Aorta (tissue), 5 donors: Measurements from ENCODE around the gene GPR84. TPM values are rescaled to one million over a fixed set of nuclear protein-coding genes. Genes with fewer than 3 reads are reported as not detected.

Experiments
- ATAC-seq: fragments of 200-7000 bp; cut with Tn5 transposase; one replicate; pipeline ENCODE4 v1.9.1; 2022; ENCODE audit warnings: moderate library complexity; ENCODE audit not compliant: low FRiP score
- DNase-seq, 2 donors: peaks; one replicate each; pipeline ENCODE4 v3.0.0-alpha.2; 2020
- H3K27ac ChIP-seq, 2 donors: one replicate each; pipeline ENCODE4 v1.5.1; 2013; ENCODE audit warnings: low read length in 2 of 2, mild to moderate bottlenecking in 2 of 2, moderate library complexity in 2 of 2, control low read depth in 1 of 2, inconsistent platforms in 1 of 2, low read depth in 1 of 2
- H3K27me3 ChIP-seq, 2 donors: one replicate each; pipeline ENCODE4 v1.6.1; 2013; ENCODE audit warnings: control low read depth in 1 of 2, low read length in 1 of 2, mild to moderate bottlenecking in 1 of 2, moderate library complexity in 1 of 2; ENCODE audit not compliant: insufficient read depth in 2 of 2, control insufficient read depth in 1 of 2
- H3K36me3 ChIP-seq, 2 donors: one replicate each; pipeline ENCODE4 v1.6.1; 2013; ENCODE audit warnings: control low read depth in 1 of 2, low read length in 1 of 2, mild to moderate bottlenecking in 1 of 2; ENCODE audit not compliant: insufficient read depth in 2 of 2, control insufficient read depth in 1 of 2
- H3K4me1 ChIP-seq, 2 donors: one replicate each; pipeline ENCODE4 v1.6.1; 2013; ENCODE audit warnings: low read length in 2 of 2, control low read depth in 1 of 2, mild to moderate bottlenecking in 1 of 2, moderate library complexity in 1 of 2; ENCODE audit not compliant: insufficient read depth in 2 of 2, control insufficient read depth in 1 of 2
- H3K4me3 ChIP-seq, 2 donors: one replicate each; pipeline ENCODE4 v1.5.1; 2013; ENCODE audit warnings: low read length in 2 of 2, control low read depth in 1 of 2, mild to moderate bottlenecking in 1 of 2
- H3K9me3 ChIP-seq: one replicate; pipeline ENCODE4 v1.6.1; 2013; ENCODE audit warnings: mild to moderate bottlenecking, low read length; ENCODE audit not compliant: control insufficient read depth
- WGBS, 2 donors: extraction: QIAGEN DNeasy Blood & Tissue Kit; methylation state at CpG; one replicate each; pipeline ENCODE4 v1.1.7; 2013; 5-methylcytosine and 5-hydroxymethylcytosine counted together
- intact Hi-C, 2 donors: fragments of 100-400 bp; cut with DNase I; formaldehyde crosslinking; loops; one replicate each; pipeline versions ENCODE4 v1.14.2 to v1.15.0; 2022
- polyA plus RNA-seq, 2 donors: library from polyadenylated mRNA; stranded (reverse); fragments of 200-250 nt; gene quantifications; one replicate each; pipeline ENCODE4 v1.2.3, GENCODE V29; 2013
- total RNA-seq, 2 donors: library from RNA; stranded (reverse); fragmentation: NEBNext Ultra II Directional; extraction: Animal tissue kit (Norgen Biotek cat#: 25700); gene quantifications; one replicate each; pipeline ENCODE4 v1.2.1, GENCODE V29; 2021
- donor health status: healthy with polysubstance abuse.
- donor health status: Bipolar disorder and iron deficiency.
- donor health status: DM: no; HTN: no; CAD: no.
- donor health status: DM: no; HTN: no; CAD: no.
- donor health status: DM: yes; HTN: yes; CAD: no.

GPR84 gene
- total and polyA plus RNA-seq, 4 donors = 0.38 to 1.9 (median 1.9) TPM; not detected in 1

GRCh38 chr12:54389134-54389508 lies 24.8 kb upstream of the GPR84 start:
- Histone ChIP-seq H3K27me3 (no peaks in the 10 kb centered on the region), H3K36me3 (no peaks in the 10 kb centered on the region), H3K4me3 (no peak overlapping the region), H3K4me1 (no peaks in the 10 kb centered on the region), H3K27ac (no peak overlapping the region), H3K9me3 (no peaks in the 10 kb centered on the region)
- intact Hi-C loops = no loop called here
- ATAC-seq = no peak
- 96 to 100% methylated on average over 3 of the region's 3 CpGs for WGBS, 2 donors
- DNase-seq = no peak

- intact Hi-C loops = no loop called here
- no peak overlapping the region for H3K4me3 ChIP-seq
- WGBS, 2 donors = 74 to 80% methylated on average over 4 of the region's 4 CpGs
- no peak overlapping the region for H3K27ac ChIP-seq
- ATAC-seq (no peak), DNase-seq (peak in 1 of 2 donors; percentile 52)
- no peaks in the 10 kb centered on the region for H3K9me3 ChIP-seq
- no peaks in the 10 kb centered on the region for H3K27me3 ChIP-seq
- H3K4me1 ChIP-seq = no peaks in the 10 kb centered on the region
- no peaks in the 10 kb centered on the region for H3K36me3 ChIP-seq
Observed at GRCh38 chr12:54388237-54389133, 24.2 kb upstream of the GPR84 start.

- Histone ChIP-seq H3K4me3 (no peak overlapping the region), H3K9me3 (no peaks in the 10 kb centered on the region), H3K27ac (no peak overlapping the region), H3K27me3 (no peaks in the 10 kb centered on the region), H3K36me3 (no peaks in the 10 kb centered on the region), H3K4me1 (no peaks in the 10 kb centered on the region)
- DNase-seq (peak in 1 of 2 donors; percentile 73), ATAC-seq (no peak)
- 93 to 98% methylated on average over 3 of the region's 3 CpGs for WGBS, 2 donors
- intact Hi-C loops = no loop called here
Observed at GRCh38 chr12:54387114-54387467, 22.8 kb upstream of the GPR84 start.

- H3K36me3 ChIP-seq = no peaks in the 10 kb centered on the region
- 88 to 95% methylated on average over 3 of the region's 3 CpGs for WGBS, 2 donors
- ATAC-seq = no peak
- no peaks in the 10 kb centered on the region for H3K27me3 ChIP-seq
- H3K4me1 ChIP-seq = no peaks in the 10 kb centered on the region
- no peak overlapping the region for H3K27ac ChIP-seq
- peak in 1 of 2 donors; percentile 68 for DNase-seq
- H3K4me3 ChIP-seq = no peak overlapping the region
- intact Hi-C loops = no loop called here
- H3K9me3 ChIP-seq = no peaks in the 10 kb centered on the region
Observed at GRCh38 chr12:54386403-54387113, 22.3 kb upstream of the GPR84 start.

GRCh38 chr12:54385251-54385914 lies 21.1 kb upstream of the GPR84 start:
- Histone ChIP-seq H3K36me3 (no peaks in the 10 kb centered on the region), H3K4me3 (no peak overlapping the region), H3K4me1 (no peaks in the 10 kb centered on the region), H3K27ac (no peak overlapping the region), H3K9me3 (no peaks in the 10 kb centered on the region), H3K27me3 (no peaks in the 10 kb centered on the region)
- intact Hi-C loops = no loop called here
- 78 to 83% methylated on average over 10 of the region's 10 CpGs for WGBS, 2 donors
- no peak for ATAC-seq
- peak; percentile 66 to 74 for DNase-seq

- 95 to 100% methylated on average over 1 of the region's 1 CpG for WGBS, 2 donors
- H3K4me1 ChIP-seq = no peaks in the 10 kb centered on the region
- H3K4me3 ChIP-seq = no peak within 1 kb of the TSS
- H3K36me3 ChIP-seq = no peaks in the 10 kb centered on the region
- intact Hi-C loops = no loop called here
- H3K9me3 ChIP-seq = no peaks in the 10 kb centered on the region
- ATAC-seq (no peak), DNase-seq (peak; percentile 69 to 82)
- H3K27me3 ChIP-seq = no peaks in the 10 kb centered on the region
- no peak within 1 kb of the TSS for H3K27ac ChIP-seq
Observed at GRCh38 chr12:54384591-54385041, 20.3 kb upstream of the GPR84 start, which contains the start of gene ZNF385A. Gene ZNF385A, minus strand, starts transcription at chr12:54384733. Its CDS starts 219 bp downstream, at chr12:54384514.

GRCh38 chr12:54383041-54383609 lies 18.8 kb upstream of the GPR84 start:
- DNase-seq = peak in 1 of 2 donors; percentile 64
- ATAC-seq = no peak
- 88% methylated on average over 3 of the region's 3 CpGs for WGBS, 2 donors
- H3K36me3 ChIP-seq = no peaks in the 10 kb centered on the region
- no peaks in the 10 kb centered on the region for H3K4me1 ChIP-seq
- H3K27me3 ChIP-seq = no peaks in the 10 kb centered on the region
- no peak overlapping the region for H3K27ac ChIP-seq
- no peak overlapping the region for H3K4me3 ChIP-seq
- H3K9me3 ChIP-seq = no peaks in the 10 kb centered on the region
- intact Hi-C loops = no loop called here

- H3K4me3 ChIP-seq = no peak overlapping the region
- no peaks in the 10 kb centered on the region for H3K27me3 ChIP-seq
- H3K27ac ChIP-seq = no peak overlapping the region
- WGBS, 2 donors = 95% methylated on average over 4 of the region's 4 CpGs
- intact Hi-C loops = no loop called here
- H3K9me3 ChIP-seq = no peaks in the 10 kb centered on the region
- no peaks in the 10 kb centered on the region for H3K36me3 ChIP-seq
- no peak for DNase-seq
- H3K4me1 ChIP-seq = no peaks in the 10 kb centered on the region
- no peak for ATAC-seq
Observed at GRCh38 chr12:54381136-54381535, 16.9 kb upstream of the GPR84 start.
